CD14-positive monocyte (primary cell): Measurements from ENCODE around the gene FIGN. TPM values are rescaled to one million over a fixed set of nuclear protein-coding genes. Genes with fewer than 3 reads are reported as not detected.

Source experiments
- DNase-seq, 3 donors: peaks; one replicate each; pipeline ENCODE4 v3.0.0-alpha.2; 2011 to 2022
- H2AFZ ChIP-seq: 2 replicates; pipeline ENCODE4 v1.6.0; 2012; ENCODE audit warnings: mild to moderate bottlenecking, low read depth, low read length, inconsistent platforms; ENCODE audit not compliant: insufficient read depth, poor library complexity, severe bottlenecking
- H3K27ac ChIP-seq, 2 donors: 1 replicate in 1 of 2; 2 replicates in 1 of 2; pipeline ENCODE4 v1.5.1; 2012 to 2013; ENCODE audit warnings: low read length in 2 of 2, control low read depth in 1 of 2, inconsistent platforms in 1 of 2, low read depth in 1 of 2, mild to moderate bottlenecking in 1 of 2
- H3K27me3 ChIP-seq, 2 donors: one replicate each; pipeline versions ENCODE4 v1.6.0 to v1.6.1; 2011 to 2013; ENCODE audit warnings: low read length in 2 of 2; ENCODE audit not compliant: control insufficient read depth in 2 of 2, insufficient read depth in 2 of 2
- H3K36me3 ChIP-seq, 2 donors: replicated peaks in 1 of 2; 1 replicate in 1 of 2; 2 replicates in 1 of 2; pipeline versions ENCODE4 v1.5.1 to v1.6.1; 2012 to 2013; ENCODE audit warnings: low read length in 2 of 2, control low read depth in 1 of 2, inconsistent platforms in 1 of 2, mild to moderate bottlenecking in 1 of 2; ENCODE audit not compliant: insufficient read depth in 2 of 2, control insufficient read depth in 1 of 2
- H3K4me1 ChIP-seq, 2 donors: 1 replicate in 1 of 2; 2 replicates in 1 of 2; pipeline versions ENCODE4 v1.5.1 to v1.6.1; 2012 to 2013; ENCODE audit warnings: low read length in 2 of 2, control low read depth in 1 of 2, inconsistent platforms in 1 of 2, mild to moderate bottlenecking in 1 of 2, moderate library complexity in 1 of 2; ENCODE audit not compliant: insufficient read depth in 2 of 2, control insufficient read depth in 1 of 2
- H3K4me2 ChIP-seq: replicated peaks from 2 replicates; pipeline ENCODE3; 2012; ENCODE audit warnings: low read length, moderate library complexity, mild to moderate bottlenecking; ENCODE audit not compliant: poor library complexity, severe bottlenecking; ENCODE audit errors: extremely low read depth
- H3K4me3 ChIP-seq, 3 experiments: fragments of 200-600 bp in 1 of 3; sonication (generic) in 1 of 3; replicated peaks in 1 of 3; 1 replicate in 2 of 3; 2 replicates in 1 of 3; pipeline ENCODE4 v1.5.1; 2011 to 2013; ENCODE audit warnings: low read length in 3 of 3, mild to moderate bottlenecking in 3 of 3, control low read depth in 2 of 3, low read depth in 2 of 3, inconsistent platforms in 1 of 3, moderate library complexity in 1 of 3
- H3K79me2 ChIP-seq: 2 replicates; pipeline ENCODE4 v1.6.0; 2012; ENCODE audit warnings: mild to moderate bottlenecking, control low read depth, inconsistent platforms, low read length, moderate library complexity; ENCODE audit not compliant: insufficient read depth
- H3K9ac ChIP-seq: 2 replicates; pipeline ENCODE4 v1.6.0; 2017; ENCODE audit warnings: low read length, mild to moderate bottlenecking; ENCODE audit not compliant: insufficient read depth, poor library complexity, severe bottlenecking
- H3K9me3 ChIP-seq, 2 donors: replicated peaks in 1 of 2; 1 replicate in 1 of 2; 2 replicates in 1 of 2; pipeline versions ENCODE4 v1.5.1 to v1.6.1; 2012 to 2013; ENCODE audit warnings: low read length in 2 of 2, control low read depth in 1 of 2; ENCODE audit not compliant: control insufficient read depth in 1 of 2, insufficient read depth in 1 of 2
- H4K20me1 ChIP-seq: 2 replicates; pipeline ENCODE4 v1.6.0; 2012; ENCODE audit warnings: mild to moderate bottlenecking, low read length, control low read depth, moderate library complexity; ENCODE audit not compliant: insufficient read depth
- H3K27ac Mint-ChIP-seq, 7 donors: one replicate each; pipeline ENCODE4 v1.8.0; 2020; ENCODE audit warnings: mild to moderate bottlenecking in 7 of 7, mixed read lengths in 7 of 7, moderate library complexity in 6 of 7, inconsistent platforms in 2 of 7
- H3K27me3 Mint-ChIP-seq, 3 donors: one replicate each; pipeline ENCODE4 v1.8.0; 2021 to 2022; ENCODE audit warnings: low read depth in 3 of 3, mild to moderate bottlenecking in 3 of 3, mixed read lengths in 3 of 3, moderate library complexity in 3 of 3, inconsistent platforms in 1 of 3
- H3K36me3 Mint-ChIP-seq, 2 donors: one replicate each; pipeline ENCODE4 v1.8.0; 2020; ENCODE audit warnings: mixed read lengths in 2 of 2, inconsistent platforms in 1 of 2, mild to moderate bottlenecking in 1 of 2
- H3K4me1 Mint-ChIP-seq: one replicate; pipeline ENCODE4 v1.8.0; 2020; ENCODE audit warnings: mild to moderate bottlenecking, mixed read lengths
- H3K4me3 Mint-ChIP-seq, 2 donors: one replicate each; pipeline ENCODE4 v1.8.0; 2020; ENCODE audit warnings: mild to moderate bottlenecking in 2 of 2, mixed read lengths in 2 of 2, moderate library complexity in 1 of 2
- H3K9me3 Mint-ChIP-seq, 7 donors: one replicate each; pipeline ENCODE4 v1.8.0; 2020 to 2022; ENCODE audit warnings: mixed read lengths in 7 of 7, mild to moderate bottlenecking in 6 of 7, moderate library complexity in 6 of 7, inconsistent platforms in 2 of 7
- CTCF ChIP-seq: fragments of 200-600 bp; IDR thresholded peaks from one replicate; pipeline ENCODE4 v1.8.0; 2022; ENCODE audit warnings: antibody characterized with exemption, mild to moderate bottlenecking
- WGBS: methylation state at CpG from one replicate; pipeline ENCODE4 v1.1.5; 2013; ENCODE audit warnings: missing lambda C conversion rate; ENCODE audit not compliant: insufficient coverage; 5-methylcytosine and 5-hydroxymethylcytosine counted together
- intact Hi-C, 2 donors: fragments of 100-400 bp; cut with micrococcal nuclease; formaldehyde crosslinking; loops; one replicate each; pipeline versions ENCODE4 v1.15.0 to v1.15.1; 2023
- polyA plus RNA-seq, 3 donors: library from polyadenylated mRNA; depleted of rRNA in 1 of 3; unstranded in 2 of 3; stranded (reverse) in 1 of 3; fragments of 300-500 nt in 2 of 3; fragments of >200 nt in 1 of 3; fragmentation: Illumina TruSeq in 2 of 3; gene quantifications; 1 replicate in 2 of 3; 2 replicates in 1 of 3; pipeline ENCODE4 v1.2.3, GENCODE V29; 2012 to 2021

The FIGN gene
- polyA plus RNA-seq, 3 donors: not detected

DNA sequence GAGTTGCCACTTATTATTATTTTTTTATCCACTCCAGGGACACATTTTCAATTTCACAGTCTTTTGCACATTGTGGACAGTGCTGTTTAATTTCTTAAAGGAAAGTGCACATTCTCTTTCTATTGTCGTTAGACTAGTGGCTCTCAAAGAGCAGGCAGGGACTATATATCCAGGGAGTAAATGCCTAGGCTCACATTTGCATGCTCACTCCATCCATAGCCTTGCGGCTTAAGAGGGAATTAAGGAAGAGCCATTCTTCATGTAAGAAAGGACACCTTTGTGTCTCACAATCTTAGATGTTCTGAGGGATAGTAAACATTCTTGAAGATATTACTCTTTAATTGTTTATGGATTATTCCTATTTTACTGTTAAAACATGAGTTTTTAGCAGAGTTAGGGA is 70.8 kb downstream of the FIGN start:
- DNase-seq: no peak
- Mint-ChIP-seq H3K36me3 (no peaks in the 10 kb centered on the region), H3K4me1 (no peaks in the 10 kb centered on the region), H3K27ac (no peak overlapping the region), H3K4me3 (no peak overlapping the region), H3K27me3 (peaks cover 0 to 3% (median 0%) of the 10 kb centered on the region in 3 donors), H3K9me3 (peaks cover 0 to 13% (median 7%) of the 10 kb centered on the region in 7 donors)
- H3K27me3 ChIP-seq: no peaks in the 10 kb centered on the region
- H4K20me1 ChIP-seq: no peaks in the 10 kb centered on the region
- H3K79me2 ChIP-seq: no peaks in the 10 kb centered on the region
- no peak overlapping the region for H3K27ac ChIP-seq
- TF ChIP-seq CTCF: no peak
- intact Hi-C loops: no loop called here
- H3K9ac ChIP-seq: no peak overlapping the region
- H3K4me3 ChIP-seq: no peak overlapping the region
- no CpG with 5 or more reads among the region's 2 CpGs for WGBS
- H3K36me3 ChIP-seq: no peaks in the 10 kb centered on the region
- H2AFZ ChIP-seq: no peak overlapping the region
- no peaks in the 10 kb centered on the region for H3K4me1 ChIP-seq
- peaks cover 4 to 8% of the 10 kb centered on the region in 2 donors for H3K9me3 ChIP-seq
- H3K4me2 ChIP-seq: no peak overlapping the region

DNA sequence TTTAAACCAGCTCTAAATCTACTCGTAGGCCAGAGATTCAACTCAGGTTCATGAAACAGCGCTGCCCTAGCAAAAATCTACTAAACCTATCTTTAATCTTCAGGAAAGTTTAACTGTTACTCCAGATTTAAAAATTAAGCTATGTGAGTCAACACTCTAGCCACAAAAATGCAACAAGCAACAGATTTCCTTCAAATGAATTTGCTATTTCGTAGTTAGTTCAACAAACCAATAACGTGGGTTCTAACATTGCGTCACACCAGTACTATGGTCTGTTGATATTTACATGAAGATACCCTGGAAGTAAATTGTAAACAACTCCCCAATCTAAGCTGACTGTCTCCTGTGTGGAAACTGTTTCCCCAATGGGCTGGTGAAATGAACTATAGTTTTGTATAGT is 71.2 kb downstream of the FIGN start:
- intact Hi-C loops: no loop called here
- Mint-ChIP-seq H3K9me3 (peaks cover 0 to 13% (median 7%) of the 10 kb centered on the region in 7 donors), H3K36me3 (no peaks in the 10 kb centered on the region), H3K4me1 (no peaks in the 10 kb centered on the region), H3K27me3 (peaks cover 0 to 3% (median 0%) of the 10 kb centered on the region in 3 donors), H3K27ac (no peak overlapping the region), H3K4me3 (no peak overlapping the region)
- 76% methylated on average over 2 of the region's 5 CpGs for WGBS
- H3K9ac ChIP-seq: no peak overlapping the region
- H3K27ac ChIP-seq: no peak overlapping the region
- H3K79me2 ChIP-seq: no peaks in the 10 kb centered on the region
- no peaks in the 10 kb centered on the region for H3K4me1 ChIP-seq
- H3K4me2 ChIP-seq: no peak overlapping the region
- TF ChIP-seq CTCF: no peak
- no peak for DNase-seq
- H3K4me3 ChIP-seq: no peak overlapping the region
- no peak overlapping the region for H2AFZ ChIP-seq
- H3K27me3 ChIP-seq: no peaks in the 10 kb centered on the region
- H4K20me1 ChIP-seq: no peaks in the 10 kb centered on the region
- no peaks in the 10 kb centered on the region for H3K36me3 ChIP-seq
- peaks cover 4 to 8% of the 10 kb centered on the region in 2 donors for H3K9me3 ChIP-seq
